Caki2 (cell line): Measurements from ENCODE around the gene MINDY1. TPM values are rescaled to one million over a fixed set of nuclear protein-coding genes. Genes with fewer than 3 reads are reported as not detected.

Source experiments
- DNase-seq: peaks from one replicate; pipeline ENCODE4 v3.0.0-alpha.2; 2015; ENCODE audit warnings: low read depth
- in situ Hi-C: cut with HindIII; loops from 2 replicates; pipeline ENCODE4 v1.10.0; 2016; ENCODE audit warnings: low sequenced_read_pairs, low pct_unique_long_range_greater_than_20kb, mixed read lengths
- total RNA-seq: library from RNA; depleted of rRNA; stranded (reverse); fragments of >200 nt; shearing (Covaris generic); gene quantifications from 2 replicates; pipeline ENCODE4 v1.2.3, GENCODE V29; 2014; ENCODE audit warnings: low replicate concordance

The MINDY1 gene
- total RNA-seq, 1 experiment from 2014 or later = 11.9 TPM

DNA sequence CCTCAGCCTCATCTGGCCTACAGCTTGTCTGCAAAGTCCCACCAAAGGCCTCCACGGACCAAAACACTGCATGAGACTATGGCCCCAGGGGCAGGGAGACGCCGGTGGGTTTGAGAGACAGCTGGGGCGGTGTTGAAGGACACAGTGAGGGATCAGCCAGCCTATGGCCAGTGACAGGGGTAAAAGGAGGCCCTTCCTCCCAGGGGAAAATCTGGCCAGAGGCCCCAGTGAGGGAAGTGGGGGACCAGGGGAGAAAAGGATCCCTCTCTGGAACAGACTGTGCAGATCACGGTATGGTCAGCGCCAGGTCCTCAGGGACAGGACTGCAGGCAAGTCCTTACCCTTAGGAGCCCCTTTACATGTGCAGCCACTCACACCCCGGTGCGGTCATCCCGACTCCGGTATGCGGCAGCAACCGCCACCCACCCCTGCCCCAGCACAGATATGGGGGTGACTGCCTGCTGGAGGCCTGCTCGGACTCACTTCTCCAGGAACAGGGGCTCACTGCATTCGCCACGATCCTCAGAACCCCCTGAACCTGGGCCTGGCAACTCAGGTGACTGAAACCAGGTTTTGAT, 33.4 kb downstream of the MINDY1 start:
- no peak for DNase-seq
- in situ Hi-C loops = no loop called here

DNA sequence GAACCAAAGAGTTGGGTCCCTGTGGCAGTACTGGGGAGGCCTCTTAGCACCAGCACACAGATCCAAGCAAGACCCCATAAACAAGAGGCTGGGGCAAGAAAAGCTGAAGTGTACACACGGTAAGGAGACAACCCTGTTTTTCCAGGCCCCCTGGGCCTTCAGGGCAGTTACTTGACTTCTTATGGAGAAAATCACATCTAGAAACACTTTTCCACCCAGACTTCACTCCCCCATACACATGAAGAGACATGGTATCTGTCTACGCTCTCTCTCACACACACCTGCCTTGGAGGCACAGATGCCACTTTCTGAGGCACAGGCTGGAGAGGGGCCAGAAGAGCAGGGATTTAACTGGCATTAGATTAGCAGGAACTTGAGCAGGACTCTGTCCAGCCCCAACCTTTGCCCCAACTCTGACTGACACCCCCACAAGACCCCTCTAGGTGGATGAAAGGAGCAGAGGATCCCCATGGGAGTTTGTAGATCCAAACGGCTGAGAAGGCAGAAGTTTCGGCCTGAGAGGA, 34.2 kb downstream of the MINDY1 start:
- no peak for DNase-seq
- in situ Hi-C loops = no loop called here

GRCh38 chr1:150971583-150972416, 34.9 kb downstream of the MINDY1 start:
- in situ Hi-C loops = no loop called here
- DNase-seq = no peak

DNA sequence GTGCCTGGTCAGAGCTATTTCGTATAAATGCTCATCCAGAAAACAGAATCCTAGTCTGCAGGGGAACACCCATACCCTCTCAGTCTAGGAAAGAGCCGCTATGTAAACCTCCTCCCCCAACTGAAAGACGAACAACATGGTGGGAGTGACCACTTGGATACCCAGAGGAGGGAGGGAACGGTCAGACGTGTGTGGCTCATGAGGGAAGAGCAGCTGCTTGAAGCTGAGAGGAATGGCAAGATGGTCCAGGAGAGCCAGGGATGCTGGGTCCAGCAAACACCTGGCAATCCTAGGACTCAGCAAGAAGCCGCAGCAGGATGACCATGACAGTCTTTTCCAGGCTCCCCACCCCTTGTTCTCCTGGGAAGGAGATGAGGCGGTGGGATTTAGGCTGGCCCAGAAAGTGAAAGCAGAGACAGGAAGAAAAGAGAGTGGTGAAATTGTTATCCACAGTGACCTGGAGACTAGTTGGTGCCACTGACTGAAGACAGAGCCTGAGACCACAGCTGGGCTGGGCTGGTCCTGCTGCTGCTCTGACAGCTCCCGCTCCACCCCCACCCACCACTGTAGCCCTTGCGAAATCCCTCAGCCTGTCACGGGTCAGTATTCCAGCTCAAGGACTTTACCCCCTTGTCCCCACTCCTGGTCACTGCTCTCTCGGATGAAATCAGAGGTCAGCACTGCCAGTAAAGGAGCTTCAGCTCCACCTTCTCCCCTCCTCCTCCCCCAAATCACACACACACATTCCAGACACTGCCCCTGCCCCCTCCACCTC, 35.7 kb downstream of the MINDY1 start:
- DNase-seq = peak; percentile 23

GRCh38 chr1:150969626-150970025, 37.1 kb downstream of the MINDY1 start:
- no peak for DNase-seq
- in situ Hi-C loops = no loop called here

More for the DNA sequence above, 35.7 kb downstream of the MINDY1 start:
- in situ Hi-C loops = no loop called here

DNA sequence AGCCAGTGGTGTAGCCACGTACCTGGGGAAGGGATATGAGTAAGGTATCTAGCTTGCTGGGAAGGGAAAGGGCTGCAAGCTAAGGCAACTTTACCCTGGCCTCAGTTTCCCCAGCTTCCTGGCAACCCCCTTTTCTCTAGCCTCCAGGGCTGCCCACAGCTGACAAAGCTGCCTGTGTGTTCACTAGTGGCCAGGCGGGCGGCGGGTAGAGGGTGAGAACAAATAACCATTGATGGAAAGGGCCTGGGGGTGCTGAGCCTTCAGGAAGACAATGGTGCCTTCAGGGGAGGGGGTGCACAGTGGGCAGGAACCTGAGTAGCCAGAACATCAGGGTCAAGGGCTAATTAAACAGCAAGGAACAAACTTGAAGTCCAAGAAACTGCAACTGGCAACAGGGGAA, 38.2 kb downstream of the MINDY1 start:
- in situ Hi-C loops = no loop called here
- no peak for DNase-seq

DNA sequence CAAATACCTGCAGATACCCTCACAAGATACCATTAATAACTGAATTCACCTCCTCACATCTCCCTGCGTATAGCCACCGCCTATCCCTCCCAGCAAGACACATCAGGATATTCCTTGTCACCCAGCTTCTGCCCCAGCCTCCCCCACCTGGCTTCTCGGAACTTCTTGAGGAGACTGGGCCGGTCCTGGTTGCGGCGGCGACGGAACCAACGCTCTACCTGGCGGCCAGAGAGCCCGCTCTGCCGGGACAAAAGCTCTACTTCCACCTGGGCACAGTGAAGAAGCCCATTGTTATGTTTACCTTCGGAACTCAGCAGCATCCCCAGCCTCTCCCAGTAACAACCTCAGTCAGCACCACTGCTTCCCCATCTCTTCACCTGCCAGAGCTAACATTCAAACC, 38.8 kb downstream of the MINDY1 start:
- DNase-seq = no peak
- in situ Hi-C loops = no loop called here

- in situ Hi-C loops = no loop called here
Measured at GRCh38 chr1:150966011-150966410, 40.7 kb downstream of the MINDY1 start.

GRCh38 chr1:150965605-150966004, 41.1 kb downstream of the MINDY1 start:
- DNase-seq = no peak
- in situ Hi-C loops = no loop called here

More at GRCh38 chr1:150966011-150966410, 40.7 kb downstream of the MINDY1 start:
- DNase-seq = no peak

GRCh38 chr1:150964164-150964489, 42.6 kb downstream of the MINDY1 start:
- in situ Hi-C loops = no loop called here
- no peak for DNase-seq

- no peak for DNase-seq
- in situ Hi-C loops = no loop called here
Measured at GRCh38 chr1:150963321-150964163, 43.2 kb downstream of the MINDY1 start.

- in situ Hi-C loops = no loop called here
Measured at GRCh38 chr1:150961756-150962155, 44.9 kb downstream of the MINDY1 start.

DNA sequence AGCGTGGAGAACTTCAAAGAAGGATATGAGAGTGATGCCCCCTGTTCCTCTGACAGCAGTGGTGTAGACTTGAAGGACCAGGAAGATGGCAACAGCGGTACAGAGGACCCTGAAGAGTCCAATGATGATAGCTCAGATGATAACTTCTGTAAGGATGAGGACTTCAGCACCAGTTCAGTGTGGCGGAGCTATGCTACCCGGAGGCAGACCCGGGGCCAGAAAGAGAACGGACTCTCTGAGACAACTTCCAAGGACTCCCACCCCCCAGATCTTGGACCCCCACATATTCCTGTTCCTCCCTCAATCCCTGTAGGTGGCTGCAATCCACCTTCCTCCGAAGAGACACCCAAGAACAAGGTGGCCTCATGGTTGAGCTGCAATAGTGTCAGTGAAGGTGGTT, 46.1 kb downstream of the MINDY1 start:
- no peak for DNase-seq
- in situ Hi-C loops = no loop called here

More at GRCh38 chr1:150961756-150962155, 44.9 kb downstream of the MINDY1 start:
- no peak for DNase-seq

DNA sequence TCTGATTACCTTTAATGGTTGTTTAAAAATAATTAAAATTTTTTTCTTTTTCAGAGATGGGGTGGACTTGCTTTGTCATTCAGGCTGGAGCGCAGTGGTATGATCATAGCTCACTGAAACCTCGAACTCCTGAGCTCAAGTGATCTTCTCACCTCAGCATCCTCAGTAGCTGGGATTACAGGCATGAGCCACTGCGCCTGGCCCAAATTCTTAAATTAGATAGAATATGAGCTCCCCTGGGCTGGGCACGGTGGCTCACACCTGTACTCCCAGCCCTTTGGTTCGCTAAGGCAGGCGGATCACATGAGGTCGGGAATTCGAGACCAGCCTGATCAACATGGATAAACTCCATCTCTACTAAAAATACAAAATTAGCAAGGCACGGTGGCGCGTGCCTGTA, 49.0 kb downstream of the MINDY1 start:
- in situ Hi-C loops = no loop called here

DNA sequence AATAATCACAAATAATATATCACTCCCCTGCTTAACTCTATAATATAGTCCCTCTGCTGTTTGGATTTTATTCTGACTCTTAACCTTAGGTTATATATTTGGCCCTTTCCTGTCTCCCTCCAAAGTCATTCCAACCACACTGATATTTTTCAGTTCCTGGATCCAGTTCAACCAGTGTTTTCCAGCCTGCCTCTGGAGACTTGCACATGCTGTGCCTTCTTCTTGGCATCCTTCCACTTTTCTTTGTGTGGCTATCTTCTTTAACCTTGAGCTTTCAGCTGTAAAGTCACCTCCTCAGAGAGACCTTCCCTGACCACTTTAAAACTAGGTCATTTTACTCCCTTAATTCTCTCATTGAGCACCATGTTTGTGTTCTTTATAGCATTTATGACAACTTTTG, 51.4 kb downstream of the MINDY1 start:
- no peak for DNase-seq
- in situ Hi-C loops = no loop called here

More for the DNA sequence above, 49.0 kb downstream of the MINDY1 start:
- no peak for DNase-seq

DNA sequence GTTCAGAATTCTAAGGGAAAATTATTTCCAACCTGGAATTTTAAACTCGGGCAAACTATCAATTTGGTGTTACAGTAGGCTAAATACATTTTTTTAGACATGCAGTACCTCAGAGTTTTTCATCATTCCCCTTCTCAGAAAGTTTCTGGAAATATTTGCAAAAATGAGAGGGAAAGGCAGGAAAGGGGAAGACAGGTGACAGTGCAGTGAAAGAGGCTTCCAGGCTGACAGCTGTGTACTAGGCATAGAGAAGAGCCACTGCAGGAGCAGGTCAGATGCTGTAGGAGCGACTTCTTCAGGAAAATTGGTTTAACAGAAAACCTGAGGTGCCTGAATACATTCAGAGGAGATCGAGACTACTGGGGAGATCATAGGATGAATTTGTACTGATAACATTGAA, 52.0 kb downstream of the MINDY1 start:
- DNase-seq = no peak
- in situ Hi-C loops = no loop called here
